GM23338 (cell line): Measurements from ENCODE around the gene PPFIA4. TPM values are rescaled to one million over a fixed set of nuclear protein-coding genes. Genes with fewer than 3 reads are reported as not detected.

Experiments
- ATAC-seq: fragments of 200-7000 bp; cut with Tn5 transposase; 3 replicates; pipeline ENCODE4 v1.9.1; 2020
- DNase-seq: peaks from one replicate; pipeline ENCODE4 v3.0.0-alpha.2; 2015; ENCODE audit warnings: low spot score
- H2AFZ ChIP-seq: fragments of 200-600 bp; sonication (generic); 2 replicates; pipeline ENCODE4 v1.8.0; 2016; ENCODE audit warnings: antibody characterized with exemption, mild to moderate bottlenecking, moderate library complexity
- H3F3A ChIP-seq: fragments of 200-600 bp; sonication (generic); replicated peaks from 2 replicates; pipeline ENCODE4 v1.8.0; 2017; ENCODE audit warnings: antibody characterized with exemption, mixed run types, low read depth
- H3K27ac ChIP-seq: fragments of 200-600 bp; sonication (generic); 2 replicates; pipeline ENCODE4 v1.6.1; 2016; ENCODE audit warnings: low read depth
- H3K27me3 ChIP-seq: fragments of 200-600 bp; sonication (generic); 2 replicates; pipeline ENCODE4 v1.8.0; 2016; ENCODE audit warnings: mild to moderate bottlenecking, mixed run types, moderate library complexity; ENCODE audit not compliant: insufficient read depth
- H3K36me3 ChIP-seq: fragments of 200-600 bp; sonication (generic); 2 replicates; pipeline ENCODE4 v1.8.0; 2016; ENCODE audit warnings: mild to moderate bottlenecking; ENCODE audit not compliant: insufficient read depth
- H3K4me1 ChIP-seq: fragments of 200-600 bp; sonication (generic); 2 replicates; pipeline ENCODE4 v1.8.0; 2016; ENCODE audit warnings: mild to moderate bottlenecking, moderate library complexity; ENCODE audit not compliant: insufficient read depth
- H3K4me2 ChIP-seq: fragments of 200-600 bp; sonication (generic); 2 replicates; pipeline ENCODE4 v1.7.1; 2017; ENCODE audit warnings: mixed run types
- H3K4me3 ChIP-seq: fragments of 200-600 bp; sonication (generic); 2 replicates; pipeline ENCODE4 v1.6.1; 2016; ENCODE audit warnings: mixed run types
- H3K79me2 ChIP-seq: fragments of 200-600 bp; sonication (generic); replicated peaks from 2 replicates; pipeline ENCODE4 v1.8.0; 2017; ENCODE audit warnings: mild to moderate bottlenecking; ENCODE audit not compliant: insufficient read depth
- H3K9me2 ChIP-seq: fragments of 200-600 bp; sonication (generic); 2 replicates; pipeline ENCODE4 v1.8.0; 2017; ENCODE audit not compliant: insufficient read depth
- H4K20me1 ChIP-seq: fragments of 200-600 bp; sonication (generic); replicated peaks from 2 replicates; pipeline ENCODE4 v1.8.0; 2017; ENCODE audit warnings: mild to moderate bottlenecking; ENCODE audit not compliant: insufficient read depth
- H3K27ac Mint-ChIP-seq: 2 replicates; pipeline ENCODE4 v1.8.0; 2020; ENCODE audit warnings: inconsistent platforms, mild to moderate bottlenecking, moderate library complexity, mixed read lengths
- H3K27me3 Mint-ChIP-seq: 3 replicates; pipeline ENCODE4 v1.8.0; 2022; ENCODE audit warnings: low read depth, mild to moderate bottlenecking, moderate library complexity, mixed read lengths, inconsistent platforms; ENCODE audit not compliant: insufficient read depth, poor library complexity
- H3K36me3 Mint-ChIP-seq: 3 replicates; pipeline ENCODE4 v1.8.0; 2021; ENCODE audit warnings: low read depth, mild to moderate bottlenecking, inconsistent platforms, moderate library complexity, mixed read lengths
- H3K4me1 Mint-ChIP-seq: 3 replicates; pipeline ENCODE4 v1.8.0; 2020; ENCODE audit warnings: mild to moderate bottlenecking, inconsistent platforms, mixed read lengths
- H3K4me3 Mint-ChIP-seq: 3 replicates; pipeline ENCODE4 v1.8.0; 2021; ENCODE audit warnings: moderate library complexity, mild to moderate bottlenecking, inconsistent platforms, mixed read lengths
- H3K9me3 Mint-ChIP-seq: 3 replicates; pipeline ENCODE4 v1.8.0; 2020; ENCODE audit warnings: moderate library complexity, mild to moderate bottlenecking, inconsistent platforms, mixed read lengths
- polyA plus RNA-seq: library from polyadenylated mRNA; unstranded; fragments of >200 nt; fragmentation: Nextera tagmentation; extraction: Ambion mirVana; gene quantifications from 2 replicates; pipeline ENCODE4 v1.2.1, GENCODE V29; 2016
- total RNA-seq: library from RNA; depleted of rRNA; stranded (reverse); fragments of >200 nt; shearing (Covaris generic); gene quantifications from 2 replicates; pipeline ENCODE4 v1.2.3, GENCODE V29; 2014
- TF ChIP-seq, protein P1 (sequence below), 2 experiments: fragments of 200-600 bp in 1 of 2; sonication (generic) in 1 of 2; conservative IDR thresholded peaks; 2 replicates each; pipeline versions ENCODE4 v1.5.1 to v1.6.1; 2016 to 2017; ENCODE audit warnings: antibody characterized with exemption in 2 of 2, low read depth in 2 of 2, mild to moderate bottlenecking in 2 of 2, moderate library complexity in 1 of 2
- TF ChIP-seq, protein P2 (sequence below): IDR thresholded peaks from 2 replicates; pipeline ENCODE4 v1.6.1; 2016; ENCODE audit warnings: antibody characterized with exemption
- TF ChIP-seq, protein P3 (sequence below): fragments of 250-450 bp; sonication (Bioruptor Pico); IDR thresholded peaks from 2 replicates; pipeline ENCODE4 v1.5.0; 2020; ENCODE audit warnings: mild to moderate bottlenecking, moderate library complexity

Gene PPFIA4
- total and polyA plus RNA-seq, 2 experiments from 2014 or later = 1.3 to 7.6 TPM

DNA sequence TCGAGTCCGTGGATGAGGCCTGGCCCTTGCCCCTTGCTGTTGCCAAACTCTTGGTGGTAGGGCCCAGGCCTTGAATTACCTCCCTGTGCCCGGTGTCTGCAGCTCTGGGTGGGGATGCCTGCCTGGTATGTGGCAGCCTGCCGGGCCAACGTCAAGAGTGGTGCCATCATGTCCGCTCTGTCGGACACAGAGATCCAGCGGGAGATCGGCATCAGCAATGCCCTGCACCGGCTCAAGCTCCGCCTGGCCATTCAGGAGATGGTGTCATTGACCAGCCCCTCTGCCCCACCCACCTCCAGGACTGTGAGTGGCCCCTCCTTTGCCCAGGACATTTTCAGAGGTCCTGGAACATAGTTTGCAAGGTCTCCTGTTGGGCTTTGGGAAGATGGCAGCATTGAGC is 33.8 kb downstream of the PPFIA4 start:
- DNase-seq (no peak), ATAC-seq (no peak)
- Mint-ChIP-seq H3K27ac (no peak overlapping the region), H3K27me3 (peaks cover 5% of the 10 kb centered on the region), H3K9me3 (no peaks in the 10 kb centered on the region), H3K4me1 (peaks cover 20% of the 10 kb centered on the region), H3K4me3 (no peak overlapping the region), H3K36me3 (peaks cover 9% of the 10 kb centered on the region)
- Histone ChIP-seq H3K9me2 (no peaks in the 10 kb centered on the region), H3K79me2 (no peaks in the 10 kb centered on the region), H3K4me1 (peaks cover 12% of the 10 kb centered on the region), H4K20me1 (no peaks in the 10 kb centered on the region), H3F3A (0 out of 2 replicates have a peak, but pooled peaks cover 5% of the 10 kb centered on the region), H3K4me3 (no peak overlapping the region), H3K36me3 (no peaks in the 10 kb centered on the region), H3K27me3 (no peaks in the 10 kb centered on the region), H3K27ac (no peak overlapping the region), H3K4me2 (no peak overlapping the region), H2AFZ (no peak overlapping the region)
- TF ChIP-seq, protein P1, sequence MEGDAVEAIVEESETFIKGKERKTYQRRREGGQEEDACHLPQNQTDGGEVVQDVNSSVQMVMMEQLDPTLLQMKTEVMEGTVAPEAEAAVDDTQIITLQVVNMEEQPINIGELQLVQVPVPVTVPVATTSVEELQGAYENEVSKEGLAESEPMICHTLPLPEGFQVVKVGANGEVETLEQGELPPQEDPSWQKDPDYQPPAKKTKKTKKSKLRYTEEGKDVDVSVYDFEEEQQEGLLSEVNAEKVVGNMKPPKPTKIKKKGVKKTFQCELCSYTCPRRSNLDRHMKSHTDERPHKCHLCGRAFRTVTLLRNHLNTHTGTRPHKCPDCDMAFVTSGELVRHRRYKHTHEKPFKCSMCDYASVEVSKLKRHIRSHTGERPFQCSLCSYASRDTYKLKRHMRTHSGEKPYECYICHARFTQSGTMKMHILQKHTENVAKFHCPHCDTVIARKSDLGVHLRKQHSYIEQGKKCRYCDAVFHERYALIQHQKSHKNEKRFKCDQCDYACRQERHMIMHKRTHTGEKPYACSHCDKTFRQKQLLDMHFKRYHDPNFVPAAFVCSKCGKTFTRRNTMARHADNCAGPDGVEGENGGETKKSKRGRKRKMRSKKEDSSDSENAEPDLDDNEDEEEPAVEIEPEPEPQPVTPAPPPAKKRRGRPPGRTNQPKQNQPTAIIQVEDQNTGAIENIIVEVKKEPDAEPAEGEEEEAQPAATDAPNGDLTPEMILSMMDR (conservative IDR thresholded peaks at IDR 0.05; ENCODE audit: low read depth in 2 of 2) = no peak
- TF ChIP-seq, protein P2, sequence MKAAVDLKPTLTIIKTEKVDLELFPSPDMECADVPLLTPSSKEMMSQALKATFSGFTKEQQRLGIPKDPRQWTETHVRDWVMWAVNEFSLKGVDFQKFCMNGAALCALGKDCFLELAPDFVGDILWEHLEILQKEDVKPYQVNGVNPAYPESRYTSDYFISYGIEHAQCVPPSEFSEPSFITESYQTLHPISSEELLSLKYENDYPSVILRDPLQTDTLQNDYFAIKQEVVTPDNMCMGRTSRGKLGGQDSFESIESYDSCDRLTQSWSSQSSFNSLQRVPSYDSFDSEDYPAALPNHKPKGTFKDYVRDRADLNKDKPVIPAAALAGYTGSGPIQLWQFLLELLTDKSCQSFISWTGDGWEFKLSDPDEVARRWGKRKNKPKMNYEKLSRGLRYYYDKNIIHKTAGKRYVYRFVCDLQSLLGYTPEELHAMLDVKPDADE = no peak
- TF ChIP-seq, protein P3, sequence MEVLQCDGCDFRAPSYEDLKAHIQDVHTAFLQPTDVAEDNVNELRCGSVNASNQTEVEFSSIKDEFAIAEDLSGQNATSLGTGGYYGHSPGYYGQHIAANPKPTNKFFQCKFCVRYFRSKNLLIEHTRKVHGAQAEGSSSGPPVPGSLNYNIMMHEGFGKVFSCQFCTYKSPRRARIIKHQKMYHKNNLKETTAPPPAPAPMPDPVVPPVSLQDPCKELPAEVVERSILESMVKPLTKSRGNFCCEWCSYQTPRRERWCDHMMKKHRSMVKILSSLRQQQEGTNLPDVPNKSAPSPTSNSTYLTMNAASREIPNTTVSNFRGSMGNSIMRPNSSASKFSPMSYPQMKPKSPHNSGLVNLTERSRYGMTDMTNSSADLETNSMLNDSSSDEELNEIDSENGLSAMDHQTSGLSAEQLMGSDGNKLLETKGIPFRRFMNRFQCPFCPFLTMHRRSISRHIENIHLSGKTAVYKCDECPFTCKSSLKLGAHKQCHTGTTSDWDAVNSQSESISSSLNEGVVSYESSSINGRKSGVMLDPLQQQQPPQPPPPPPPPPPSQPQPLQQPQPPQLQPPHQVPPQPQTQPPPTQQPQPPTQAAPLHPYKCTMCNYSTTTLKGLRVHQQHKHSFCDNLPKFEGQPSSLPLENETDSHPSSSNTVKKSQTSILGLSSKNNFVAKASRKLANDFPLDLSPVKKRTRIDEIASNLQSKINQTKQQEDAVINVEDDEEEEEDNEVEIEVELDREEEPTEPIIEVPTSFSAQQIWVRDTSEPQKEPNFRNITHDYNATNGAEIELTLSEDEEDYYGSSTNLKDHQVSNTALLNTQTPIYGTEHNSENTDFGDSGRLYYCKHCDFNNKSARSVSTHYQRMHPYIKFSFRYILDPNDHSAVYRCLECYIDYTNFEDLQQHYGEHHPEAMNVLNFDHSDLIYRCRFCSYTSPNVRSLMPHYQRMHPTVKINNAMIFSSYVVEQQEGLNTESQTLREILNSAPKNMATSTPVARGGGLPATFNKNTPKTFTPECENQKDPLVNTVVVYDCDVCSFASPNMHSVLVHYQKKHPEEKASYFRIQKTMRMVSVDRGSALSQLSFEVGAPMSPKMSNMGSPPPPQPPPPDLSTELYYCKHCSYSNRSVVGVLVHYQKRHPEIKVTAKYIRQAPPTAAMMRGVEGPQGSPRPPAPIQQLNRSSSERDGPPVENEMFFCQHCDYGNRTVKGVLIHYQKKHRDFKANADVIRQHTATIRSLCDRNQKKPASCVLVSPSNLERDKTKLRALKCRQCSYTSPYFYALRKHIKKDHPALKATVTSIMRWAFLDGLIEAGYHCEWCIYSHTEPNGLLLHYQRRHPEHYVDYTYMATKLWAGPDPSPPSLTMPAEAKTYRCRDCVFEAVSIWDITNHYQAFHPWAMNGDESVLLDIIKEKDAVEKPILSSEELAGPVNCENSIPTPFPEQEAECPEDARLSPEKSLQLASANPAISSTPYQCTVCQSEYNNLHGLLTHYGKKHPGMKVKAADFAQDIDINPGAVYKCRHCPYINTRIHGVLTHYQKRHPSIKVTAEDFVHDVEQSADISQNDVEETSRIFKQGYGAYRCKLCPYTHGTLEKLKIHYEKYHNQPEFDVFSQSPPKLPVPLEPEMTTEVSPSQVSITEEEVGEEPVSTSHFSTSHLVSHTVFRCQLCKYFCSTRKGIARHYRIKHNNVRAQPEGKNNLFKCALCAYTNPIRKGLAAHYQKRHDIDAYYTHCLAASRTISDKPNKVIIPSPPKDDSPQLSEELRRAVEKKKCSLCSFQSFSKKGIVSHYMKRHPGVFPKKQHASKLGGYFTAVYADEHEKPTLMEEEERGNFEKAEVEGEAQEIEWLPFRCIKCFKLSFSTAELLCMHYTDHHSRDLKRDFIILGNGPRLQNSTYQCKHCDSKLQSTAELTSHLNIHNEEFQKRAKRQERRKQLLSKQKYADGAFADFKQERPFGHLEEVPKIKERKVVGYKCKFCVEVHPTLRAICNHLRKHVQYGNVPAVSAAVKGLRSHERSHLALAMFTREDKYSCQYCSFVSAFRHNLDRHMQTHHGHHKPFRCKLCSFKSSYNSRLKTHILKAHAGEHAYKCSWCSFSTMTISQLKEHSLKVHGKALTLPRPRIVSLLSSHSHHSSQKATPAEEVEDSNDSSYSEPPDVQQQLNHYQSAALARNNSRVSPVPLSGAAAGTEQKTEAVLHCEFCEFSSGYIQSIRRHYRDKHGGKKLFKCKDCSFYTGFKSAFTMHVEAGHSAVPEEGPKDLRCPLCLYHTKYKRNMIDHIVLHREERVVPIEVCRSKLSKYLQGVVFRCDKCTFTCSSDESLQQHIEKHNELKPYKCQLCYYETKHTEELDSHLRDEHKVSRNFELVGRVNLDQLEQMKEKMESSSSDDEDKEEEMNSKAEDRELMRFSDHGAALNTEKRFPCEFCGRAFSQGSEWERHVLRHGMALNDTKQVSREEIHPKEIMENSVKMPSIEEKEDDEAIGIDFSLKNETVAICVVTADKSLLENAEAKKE (CRISPR knock-in tag) = no peak
